A673 (cell line): ENCODE measurements around the gene TRPC3. TPM values are rescaled to one million over a fixed set of nuclear protein-coding genes. Genes with fewer than 3 reads are reported as not detected.

Experiments
- BruUV-seq: library from RNA; stranded (reverse); fragments of 400-500 nt; replicated peaks from 2 replicates; lab custom pipeline; 2021; lab: Mats Ljungman, UMichigan
- CTCF ChIA-PET: fragments of 300-600 bp; sonication (Branson Sonifier 250); formaldehyde crosslinking; loops from one replicate; lab custom pipeline; 2022; ENCODE audit warnings: antibody characterized with exemption; lab: Charles Lee
- POLR2A ChIA-PET: fragments of 300-600 bp; sonication (Branson Sonifier 250); formaldehyde crosslinking; loops from one replicate; lab custom pipeline; 2022; ENCODE audit warnings: antibody characterized with exemption; ENCODE audit not compliant: low non-redundant PET; lab: Charles Lee
- DNase-seq: peaks from one replicate; pipeline ENCODE4 v3.0.0-alpha.2; 2015; ENCODE audit warnings: low spot score
- H3K27ac ChIP-seq: fragments of 200-600 bp; sonication (generic); 2 replicates; pipeline ENCODE4 v1.5.1; 2016; ENCODE audit warnings: mixed run types, low read depth, mild to moderate bottlenecking, mixed read lengths, antibody characterized with exemption, low read length; ENCODE audit not compliant: poor library complexity, severe bottlenecking
- H3K27me3 ChIP-seq: fragments of 200-600 bp; sonication (generic); replicated peaks from 2 replicates; pipeline ENCODE4 v1.6.1; 2017; ENCODE audit warnings: mixed run types, low read depth, mild to moderate bottlenecking, mixed read lengths, antibody characterized with exemption, low read length; ENCODE audit not compliant: insufficient read depth, poor library complexity
- H3K36me3 ChIP-seq: fragments of 200-600 bp; sonication (generic); 2 replicates; pipeline ENCODE4 v1.6.1; 2016; ENCODE audit warnings: mixed run types, mild to moderate bottlenecking, mixed read lengths, antibody characterized with exemption, low read length; ENCODE audit not compliant: insufficient read depth, poor library complexity, severe bottlenecking
- H3K4me1 ChIP-seq: fragments of 200-600 bp; sonication (generic); 2 replicates; pipeline ENCODE4 v1.6.1; 2017; ENCODE audit warnings: mixed run types, mild to moderate bottlenecking, mixed read lengths, antibody characterized with exemption, low read length; ENCODE audit not compliant: insufficient read depth, poor library complexity, severe bottlenecking
- H3K4me3 ChIP-seq: fragments of 200-600 bp; sonication (generic); 2 replicates; pipeline ENCODE4 v1.5.1; 2016; ENCODE audit warnings: low read depth, mixed run types, mild to moderate bottlenecking, mixed read lengths, low read length; ENCODE audit not compliant: poor library complexity, severe bottlenecking
- H3K9me3 ChIP-seq: fragments of 200-600 bp; sonication (generic); 2 replicates; pipeline ENCODE4 v1.6.1; 2016; ENCODE audit warnings: mixed run types, low read depth, mild to moderate bottlenecking, mixed read lengths, antibody characterized with exemption, low read length; ENCODE audit not compliant: poor library complexity, severe bottlenecking
- CTCF ChIP-seq: fragments of 300-800, 200-600 bp; sonication (generic); conservative IDR thresholded peaks from 2 replicates; pipeline ENCODE4 v1.5.1; 2017; ENCODE audit warnings: low read depth, mild to moderate bottlenecking, antibody characterized with exemption, low read length, moderate library complexity, mixed read lengths
- EZH2 ChIP-seq: fragments of 200-600 bp; sonication (generic); IDR thresholded peaks from 2 replicates; pipeline ENCODE4 v1.6.1; 2017; ENCODE audit warnings: borderline replicate concordance, low read depth, mild to moderate bottlenecking, mixed read lengths, antibody characterized with exemption, low read length; ENCODE audit not compliant: poor library complexity, severe bottlenecking
- intact Hi-C: fragments of 100-400 bp; cut with micrococcal nuclease; formaldehyde crosslinking; loops from one replicate; pipeline ENCODE4 v1.10.0; 2022; ENCODE audit not compliant: unreplicated experiment
- total RNA-seq: library from RNA; stranded (reverse); gene quantifications from 2 replicates; pipeline ENCODE4 v1.2.3, GENCODE V29; 2021

The TRPC3 gene
- total RNA-seq, 1 experiment from 2014 or later = 0.24 TPM

- intact Hi-C loops = no loop called here
- Histone ChIP-seq H3K4me3 (no peak overlapping the region), H3K4me1 (no peaks in the 10 kb centered on the region), H3K27ac (no peak overlapping the region), H3K27me3 (no peaks in the 10 kb centered on the region), H3K9me3 (no peaks in the 10 kb centered on the region), H3K36me3 (no peaks in the 10 kb centered on the region)
- no TSS peak for BruUV-seq
- POLR2A ChIA-PET = no interaction called here
- CTCF ChIA-PET = interaction anchor here (1.1 kb wide), 1 partner anchor 722 kb away, joined by 3 read pairs; no protein-coding TSS in a partner anchor
- no peak for DNase-seq
- no peak for TF ChIP-seq EZH2
- no peak for TF ChIP-seq CTCF
These were observed 44.1 kb upstream of the TRPC3 start for GRCh38 chr4:121995790-121996537.

- H3K27me3 ChIP-seq = no peaks in the 10 kb centered on the region
- no peak for DNase-seq
- intact Hi-C loops = no loop called here
- POLR2A ChIA-PET = no interaction called here
- no peak overlapping the region for H3K27ac ChIP-seq
- TF ChIP-seq CTCF = no peak
- no peak for TF ChIP-seq EZH2
- no peaks in the 10 kb centered on the region for H3K9me3 ChIP-seq
- H3K4me3 ChIP-seq = no peak overlapping the region
- BruUV-seq = no TSS peak
- H3K36me3 ChIP-seq = no peaks in the 10 kb centered on the region
- CTCF ChIA-PET = no interaction called here
- no peaks in the 10 kb centered on the region for H3K4me1 ChIP-seq
These were observed 40.1 kb upstream of the TRPC3 start for GRCh38 chr4:121991968-121992367.

- TF ChIP-seq CTCF (no peak), EZH2 (no peak)
- H3K27ac ChIP-seq = no peak overlapping the region
- no peaks in the 10 kb centered on the region for H3K27me3 ChIP-seq
- H3K36me3 ChIP-seq = no peaks in the 10 kb centered on the region
- POLR2A ChIA-PET = no interaction called here
- H3K4me1 ChIP-seq = no peaks in the 10 kb centered on the region
- H3K9me3 ChIP-seq = no peaks in the 10 kb centered on the region
- intact Hi-C loops = no loop called here
- no peak for DNase-seq
- H3K4me3 ChIP-seq = no peak overlapping the region
- CTCF ChIA-PET = no interaction called here
- BruUV-seq = no TSS peak
These were observed 38.6 kb upstream of the TRPC3 start for GRCh38 chr4:121990489-121990888.
